GM18907 (cell line): ENCODE data around the gene NFE2L3.
"Not testable (repeated sequence)": the region's sequence is repeated elsewhere in the genome, so short reads cannot be mapped to it uniquely, and the experiment has no call there.

ENCODE experiments used
- ATAC-seq: cut with Tn5 transposase; IDR thresholded peaks from one replicate; pipeline ENCODE4 v1.9.1; 2021; ENCODE audit warnings: mild to moderate bottlenecking, moderate library complexity; ENCODE audit not compliant: unreplicated experiment

NFE2L3 gene

GRCh38 chr7:26147030-26147429, 5.0 kb upstream of the NFE2L3 start:
- ATAC-seq, result no peak

- not testable (repeated sequence) for ATAC-seq
These were observed 4.2 kb upstream of the NFE2L3 start for GRCh38 chr7:26147646-26148306.

- not testable (repeated sequence) for ATAC-seq
These were observed 3.7 kb upstream of the NFE2L3 start for GRCh38 chr7:26148307-26148700.

- ATAC-seq, result no peak
These were observed 2.5 kb upstream of the NFE2L3 start for GRCh38 chr7:26149391-26149977.

GRCh38 chr7:26151096-26151495, 902 bp upstream of the NFE2L3 start:
- no peak for ATAC-seq

- no peak for ATAC-seq
These were observed 397 bp upstream of the NFE2L3 start for GRCh38 chr7:26151650-26151952.

GRCh38 chr7:26152782-26153240, 813 bp downstream of the NFE2L3 start:
- ATAC-seq, result peak; percentile 23

GRCh38 chr7:26153241-26153822, 1.3 kb downstream of the NFE2L3 start:
- no peak for ATAC-seq

- no peak for ATAC-seq
These were observed 2.1 kb downstream of the NFE2L3 start for GRCh38 chr7:26153823-26154783.

- ATAC-seq, result no peak
These were observed 3.8 kb downstream of the NFE2L3 start for GRCh38 chr7:26155531-26156375.

GRCh38 chr7:26156451-26157420, 4.7 kb downstream of the NFE2L3 start:
- peak; percentile 33 for ATAC-seq

GRCh38 chr7:26157520-26158105, 5.6 kb downstream of the NFE2L3 start:
- ATAC-seq, result no peak

- ATAC-seq, result no peak
These were observed 7.2 kb downstream of the NFE2L3 start for GRCh38 chr7:26159243-26159642.

- ATAC-seq, result no peak
These were observed 8.9 kb downstream of the NFE2L3 start for GRCh38 chr7:26160896-26161295.

- ATAC-seq, result no peak
These were observed 10.4 kb downstream of the NFE2L3 start for GRCh38 chr7:26162431-26162830.

- ATAC-seq, result not testable (repeated sequence)
These were observed 11.8 kb downstream of the NFE2L3 start for GRCh38 chr7:26163804-26164203.

- ATAC-seq, result no peak
These were observed 14.1 kb downstream of the NFE2L3 start for GRCh38 chr7:26165950-26166683.

GRCh38 chr7:26166684-26167266, 14.8 kb downstream of the NFE2L3 start:
- peak; percentile 40 for ATAC-seq
